Gastroesophageal sphincter (tissue), 4 donors: ENCODE measurements around the gene RPL36A. TPM values are rescaled to one million over a fixed set of nuclear protein-coding genes. Genes with fewer than 3 reads are reported as not detected.
A peak's percentile ranks its signal among the peaks of the same experiment; 100 is the strongest.

ENCODE experiments used
- ATAC-seq: fragments of 150-250 bp; one replicate; pipeline ENCODE4 v1.9.1; 2016; ENCODE audit warnings: mild to moderate bottlenecking, moderate library complexity
- H3K27ac ChIP-seq, 4 donors: fragments of 200-600 bp; sonication (generic) in 3 of 4; 1 replicate in 3 of 4; 2 replicates in 1 of 4; pipeline ENCODE4 v1.5.1; 2016 to 2019
- H3K27me3 ChIP-seq: fragments of 200-600 bp; sonication (generic); one replicate; pipeline ENCODE4 v1.5.1; 2019
- H3K36me3 ChIP-seq, 2 donors: fragments of 200-600 bp; sonication (generic); one replicate each; pipeline ENCODE4 v1.5.1; 2019; ENCODE audit warnings: control low read depth in 1 of 2
- H3K4me1 ChIP-seq, 3 donors: fragments of 200-600 bp; sonication (generic); 1 replicate in 2 of 3; 2 replicates in 1 of 3; pipeline ENCODE4 v1.5.1; 2016 to 2019; ENCODE audit warnings: control low read depth in 2 of 3
- H3K4me3 ChIP-seq, 2 donors: fragments of 200-600 bp; sonication (generic); one replicate each; pipeline ENCODE4 v1.5.1; 2019; ENCODE audit warnings: mild to moderate bottlenecking in 1 of 2, moderate library complexity in 1 of 2
- H3K9me3 ChIP-seq, 3 donors: fragments of 200-600 bp; sonication (generic); one replicate each; pipeline ENCODE4 v1.5.1; 2017 to 2019; ENCODE audit warnings: control low read depth in 2 of 3
- EP300 ChIP-seq: sonication (generic); formaldehyde crosslinking; IDR thresholded peaks from one replicate; pipeline ENCODE4 v1.6.1; 2017; ENCODE audit warnings: antibody characterized with exemption, mild to moderate bottlenecking
- POLR2A ChIP-seq, 2 donors: fragments of 450-650 bp; IDR thresholded peaks; one replicate each; pipeline ENCODE4 v1.6.1; 2017; ENCODE audit warnings: antibody characterized with exemption in 2 of 2, mild to moderate bottlenecking in 2 of 2, moderate library complexity in 1 of 2
- POLR2AphosphoS5 ChIP-seq: sonication (generic); formaldehyde crosslinking; IDR thresholded peaks from one replicate; pipeline ENCODE4 v1.6.1; 2017; ENCODE audit warnings: antibody characterized with exemption
- WGBS, 2 donors: methylation state at CpG; one replicate each; pipeline ENCODE4 v1.1.5; 2018; ENCODE audit warnings: low coverage in 1 of 2; 5-methylcytosine and 5-hydroxymethylcytosine counted together
- total RNA-seq, 4 donors: library from RNA; depleted of rRNA; stranded (reverse); fragments of >200 nt; gene quantifications; one replicate each; pipeline ENCODE4 v1.1.0, GENCODE V29; 2016
- TF ChIP-seq, protein P1 (sequence below), 4 experiments: fragments of 200-600 bp in 2 of 4; fragments of 450-650 bp in 2 of 4; sonication (generic) in 1 of 4; IDR thresholded peaks; one replicate each; pipeline ENCODE4 v1.5.1; 2017 to 2019; ENCODE audit warnings: antibody characterized with exemption in 4 of 4, mild to moderate bottlenecking in 2 of 4, moderate library complexity in 2 of 4

Gene RPL36A
- 1,000 to 10,000 TPM in 3 of 4 donors, 100 to 1,000 TPM in 1; 629 to 1,573 (median 1,208) TPM for total RNA-seq

DNA sequence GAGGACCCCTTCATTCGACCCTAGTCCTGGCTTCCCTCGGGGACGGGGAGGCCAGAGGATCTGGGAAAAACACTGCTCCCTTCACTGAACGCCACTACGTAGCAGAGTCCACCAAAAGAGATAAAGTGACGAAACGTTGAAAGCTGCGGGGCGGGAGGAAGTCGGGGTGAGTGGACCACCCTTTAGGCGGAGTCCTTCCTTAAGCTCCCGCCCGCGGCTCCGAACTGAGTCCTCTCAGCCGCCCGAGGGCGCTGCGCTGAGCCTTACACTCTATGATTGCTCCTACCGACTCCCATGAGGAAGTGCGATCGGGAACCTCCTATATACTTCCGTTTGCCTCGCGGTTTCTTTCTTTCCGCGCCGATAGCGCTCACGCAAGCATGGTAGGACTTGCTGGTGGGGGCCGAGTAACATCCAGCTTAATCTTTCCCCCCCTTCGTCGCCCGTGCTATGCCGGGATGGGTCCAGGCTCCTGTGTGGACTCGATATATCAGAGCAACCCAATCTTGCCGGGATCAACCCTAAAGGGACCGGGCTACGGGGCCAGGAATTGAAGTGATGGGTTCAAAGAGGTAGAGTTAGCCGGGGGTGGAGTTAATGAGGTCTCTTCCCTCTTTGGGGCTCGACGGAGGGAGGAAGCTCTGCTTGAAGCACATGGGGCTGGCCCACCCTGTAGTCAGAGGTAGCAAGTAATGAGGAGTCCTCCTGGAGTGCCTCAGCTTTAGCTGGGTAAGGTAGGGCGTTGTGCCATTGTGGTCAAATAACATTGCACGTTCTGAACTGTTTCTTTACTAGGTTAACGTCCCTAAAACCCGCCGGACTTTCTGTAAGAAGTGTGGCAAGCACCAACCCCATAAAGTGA lies at the start of gene RPL36A:
RPL36A (plus strand) TSS at position 348 of the 862 bp plus-strand sequence; CDS start at position 381, 33 bp downstream.
- H3K36me3 ChIP-seq: peaks cover 0 to 10% of the 10 kb centered on the region in 2 donors
- H3K27me3 ChIP-seq: no peaks in the 10 kb centered on the region
- peak within 1 kb of the TSS; percentile 54 to 92 for H3K4me3 ChIP-seq
- H3K9me3 ChIP-seq: no peaks in the 10 kb centered on the region
- peaks cover 0 to 3% (median 0%) of the 10 kb centered on the region in 3 donors for H3K4me1 ChIP-seq
- WGBS, 2 donors: 0 to 32% methylated on average over 1 to 20 of the region's 47 CpGs
- peak within 1 kb of the TSS; percentile 78 to 91 (median 80) for H3K27ac ChIP-seq
- TF ChIP-seq, protein P1, sequence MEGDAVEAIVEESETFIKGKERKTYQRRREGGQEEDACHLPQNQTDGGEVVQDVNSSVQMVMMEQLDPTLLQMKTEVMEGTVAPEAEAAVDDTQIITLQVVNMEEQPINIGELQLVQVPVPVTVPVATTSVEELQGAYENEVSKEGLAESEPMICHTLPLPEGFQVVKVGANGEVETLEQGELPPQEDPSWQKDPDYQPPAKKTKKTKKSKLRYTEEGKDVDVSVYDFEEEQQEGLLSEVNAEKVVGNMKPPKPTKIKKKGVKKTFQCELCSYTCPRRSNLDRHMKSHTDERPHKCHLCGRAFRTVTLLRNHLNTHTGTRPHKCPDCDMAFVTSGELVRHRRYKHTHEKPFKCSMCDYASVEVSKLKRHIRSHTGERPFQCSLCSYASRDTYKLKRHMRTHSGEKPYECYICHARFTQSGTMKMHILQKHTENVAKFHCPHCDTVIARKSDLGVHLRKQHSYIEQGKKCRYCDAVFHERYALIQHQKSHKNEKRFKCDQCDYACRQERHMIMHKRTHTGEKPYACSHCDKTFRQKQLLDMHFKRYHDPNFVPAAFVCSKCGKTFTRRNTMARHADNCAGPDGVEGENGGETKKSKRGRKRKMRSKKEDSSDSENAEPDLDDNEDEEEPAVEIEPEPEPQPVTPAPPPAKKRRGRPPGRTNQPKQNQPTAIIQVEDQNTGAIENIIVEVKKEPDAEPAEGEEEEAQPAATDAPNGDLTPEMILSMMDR (IDR thresholded peaks at IDR 0.05): peak; percentile 40 to 77 (median 60)
- no peak for TF ChIP-seq EP300
- TF ChIP-seq POLR2A (IDR thresholded peaks at IDR 0.05): peak; percentile 70 to 71
- peak; percentile 96 for TF ChIP-seq POLR2AphosphoS5
- ATAC-seq: peak; percentile 96

DNA sequence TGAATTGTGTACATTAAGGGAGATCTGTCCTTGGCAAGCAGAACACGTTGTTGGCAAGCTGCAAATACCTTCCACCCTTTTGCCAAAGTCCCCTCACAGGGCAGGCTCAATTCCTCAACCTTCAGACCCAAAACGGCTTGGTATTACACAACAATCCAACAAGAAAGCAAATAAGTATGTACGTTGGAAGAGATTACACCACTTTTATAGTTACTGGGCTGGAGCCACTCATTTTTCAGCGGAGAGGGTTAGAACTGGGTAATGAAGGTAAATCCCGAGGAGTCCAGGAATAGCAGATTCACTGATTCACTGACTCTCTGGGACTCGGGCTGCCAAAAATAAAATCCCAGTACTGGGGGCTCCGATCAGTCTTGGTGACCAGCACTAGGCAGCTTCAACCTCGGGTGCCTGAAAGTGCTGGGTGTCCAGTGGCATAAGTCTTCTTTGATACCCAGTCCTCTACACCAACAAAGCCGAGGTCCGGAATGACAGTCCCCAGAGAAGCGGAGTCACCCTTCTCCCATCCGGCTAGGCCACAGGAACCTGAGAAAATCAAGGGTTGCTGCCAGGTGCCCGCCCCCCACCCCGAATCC lies 42.9 kb upstream of the RPL36A start:
- Histone ChIP-seq H3K27me3 (no peaks in the 10 kb centered on the region), H3K4me3 (peak overlapping the region; percentile 69 to 82), H3K27ac (peak overlapping the region in 3 of 4 donors; percentile 86 to 88 (median 87)), H3K4me1 (peaks cover 0 to 18% (median 3%) of the 10 kb centered on the region in 3 donors), H3K36me3 (peaks cover 0 to 23% of the 10 kb centered on the region in 2 donors), H3K9me3 (no peaks in the 10 kb centered on the region)
- 0 to 35% methylated on average over 4 to 6 of the region's 14 CpGs for WGBS, 2 donors
- TF ChIP-seq, protein P1 (IDR thresholded peaks at IDR 0.05): no peak
- TF ChIP-seq POLR2A (IDR thresholded peaks at IDR 0.05): no peak
- TF ChIP-seq POLR2AphosphoS5: no peak
- TF ChIP-seq EP300: no peak
- no peak for ATAC-seq

DNA sequence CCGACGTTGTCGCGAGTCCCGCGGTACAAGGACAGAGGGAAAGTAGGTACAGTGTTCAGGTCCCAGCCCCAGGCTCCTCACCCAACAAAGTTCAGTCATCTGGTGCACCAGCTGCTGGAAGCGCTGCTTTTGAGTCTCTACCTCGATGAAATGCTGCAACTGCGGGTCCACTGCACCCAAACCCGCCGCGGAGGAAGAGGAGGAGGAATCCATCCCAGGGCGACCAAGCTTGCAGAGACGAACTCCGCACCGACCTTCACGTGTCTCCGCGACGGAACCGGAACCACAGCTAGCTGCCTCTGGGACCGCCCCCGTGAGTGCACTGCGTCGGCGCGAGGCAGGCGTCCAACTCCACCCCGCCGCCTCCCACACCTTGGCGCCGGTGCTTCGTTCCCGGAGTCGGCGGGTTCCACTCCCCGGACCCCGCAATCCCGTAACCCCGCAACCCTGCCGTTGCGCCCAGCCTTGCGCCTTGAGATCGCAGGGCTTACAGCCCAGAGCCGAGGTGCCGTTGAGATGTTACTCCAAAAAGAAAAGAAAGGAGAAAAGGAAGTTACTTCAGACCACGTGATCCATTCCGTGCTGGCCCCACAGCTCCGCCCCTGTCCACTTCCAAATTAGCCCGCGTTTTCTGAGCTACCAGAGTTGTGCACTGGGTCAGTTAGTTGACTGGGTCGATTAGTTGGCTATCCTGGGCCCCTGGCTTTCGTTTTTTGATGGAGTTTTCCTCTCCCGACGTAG lies 42.2 kb upstream of the RPL36A start, which contains the start of gene TIMM8A:
TIMM8A (minus strand) TSS at position 291 of the 741 bp plus-strand sequence; CDS start at position 213, 78 bp downstream.
- peak; percentile 98 for ATAC-seq
- peak within 1 kb of the TSS; percentile 69 to 82 for H3K4me3 ChIP-seq
- peak within 1 kb of the TSS; percentile 75 to 88 (median 86) for H3K27ac ChIP-seq
- no peaks in the 10 kb centered on the region for H3K9me3 ChIP-seq
- peaks cover 0 to 23% of the 10 kb centered on the region in 2 donors for H3K36me3 ChIP-seq
- TF ChIP-seq, protein P1 (IDR thresholded peaks at IDR 0.05): no peak
- TF ChIP-seq POLR2A (IDR thresholded peaks at IDR 0.05): peak; percentile 15 to 28
- TF ChIP-seq EP300: no peak
- TF ChIP-seq POLR2AphosphoS5: peak; percentile 57
- peaks cover 0 to 18% (median 3%) of the 10 kb centered on the region in 3 donors for H3K4me1 ChIP-seq
- 0 to 39% methylated on average over 4 to 10 of the region's 55 CpGs for WGBS, 2 donors
- H3K27me3 ChIP-seq: no peaks in the 10 kb centered on the region

DNA sequence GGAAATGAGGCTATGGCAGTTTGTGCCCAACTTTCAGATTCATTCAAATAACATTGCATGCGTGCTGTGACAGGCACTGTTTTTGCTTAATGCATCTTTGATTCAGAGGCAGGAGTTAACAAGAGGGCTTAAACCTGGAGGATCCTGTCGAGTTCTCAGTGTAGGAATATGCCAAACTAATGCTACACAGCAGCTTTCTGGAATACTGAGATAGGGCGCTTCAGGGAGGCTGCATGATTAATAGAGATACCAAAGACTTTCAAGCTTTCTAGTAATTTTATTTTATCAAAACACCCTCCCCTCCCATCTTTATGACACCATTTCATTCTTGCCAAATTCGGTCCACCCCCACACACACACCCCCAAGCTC lies 41.6 kb upstream of the RPL36A start:
- peaks cover 0 to 19% of the 10 kb centered on the region in 2 donors for H3K36me3 ChIP-seq
- H3K4me1 ChIP-seq: peaks cover 0 to 18% (median 3%) of the 10 kb centered on the region in 3 donors
- ATAC-seq: no peak
- TF ChIP-seq, protein P1 (IDR thresholded peaks at IDR 0.05): no peak
- TF ChIP-seq POLR2A (IDR thresholded peaks at IDR 0.05): no peak
- TF ChIP-seq POLR2AphosphoS5: no peak
- no peak for TF ChIP-seq EP300
- H3K4me3 ChIP-seq: peak overlapping the region; percentile 69 to 82
- H3K9me3 ChIP-seq: no peaks in the 10 kb centered on the region
- H3K27ac ChIP-seq: peak overlapping the region in 3 of 4 donors; percentile 86 to 88 (median 87)
- H3K27me3 ChIP-seq: no peaks in the 10 kb centered on the region
- WGBS, 2 donors: 39 to 45% methylated on average over 3 of the region's 4 CpGs
